A375 (cell line): Measurements from ENCODE around the gene SENP3. TPM values are rescaled to one million over a fixed set of nuclear protein-coding genes. Genes with fewer than 3 reads are reported as not detected.

ENCODE experiments used
- small RNA-seq: library from RNA; depleted of rRNA; stranded (forward); fragments of <200 nt; gene quantifications from one replicate; pipeline ENCODE3, GENCODE V24; 2014
- total RNA-seq: library from RNA; depleted of rRNA; stranded (reverse); fragments of >200 nt; shearing (Covaris generic); gene quantifications from 2 replicates; pipeline ENCODE4 v1.2.3, GENCODE V29; 2014; rRNA removed

Gene SENP3
- total RNA-seq, result 96.6 and 98.8 TPM in 2 replicates

GRCh38 chr17:7561589-7562207 is at the start of gene SENP3:
TSS of gene SENP3 (plus strand) at chr17:7561919. CDS start at chr17:7563077, 1,158 bp downstream.

GRCh38 chr17:7548585-7549400 is 12.9 kb upstream of the SENP3 start, which contains the start of gene TNFSF12:
TSS of gene TNFSF12 (plus strand) at chr17:7549058. CDS start at chr17:7549154, 96 bp downstream.

GRCh38 chr17:7558544-7559319 is 3.0 kb upstream of the SENP3 start, which contains the start of gene TNFSF13:
TSS of gene TNFSF13 (plus strand) at chr17:7558750. CDS start at chr17:7559040, 290 bp downstream.

GRCh38 chr17:7579001-7579833 is 17.5 kb downstream of the SENP3 start, which contains the start of gene CD68:
TSS of gene CD68 (plus strand) at chr17:7579638. CDS start at chr17:7579678, 40 bp downstream.

GRCh38 chr17:7583253-7584109 is 21.8 kb downstream of the SENP3 start, which contains the start of gene MPDU1:
TSS of gene MPDU1 (plus strand) at chr17:7583852. CDS start at chr17:7583863, 11 bp downstream.

GRCh38 chr17:7589891-7590691 is 28.4 kb downstream of the SENP3 start, which contains the start of gene SOX15:
TSS of gene SOX15 (minus strand) at chr17:7590094. CDS start at chr17:7589676, 418 bp downstream.

GRCh38 chr17:7614425-7615264 is 52.9 kb downstream of the SENP3 start, which contains the start of gene FXR2:
TSS of gene FXR2 (minus strand) at chr17:7614897. CDS start at chr17:7614532, 365 bp downstream.

Small RNA genes within 50 kb of the gene (small RNA-seq; reads per million reads assigned to genes)
- gene CD68 (not detected), gene RF00019 (not detected), gene SNORA48 (not detected), gene SNORD10 (not detected)

Other genes with a start within 250 kb of the SENP3 start
- 97.9 and 100 TPM in 2 replicates for gene GPS2, start 246.6 kb upstream of the SENP3 start, total RNA-seq
- gene NEURL4, start 232.6 kb upstream of the SENP3 start, total RNA-seq, result 14.2 and 17.0 TPM in 2 replicates
- 2.5 and 5.1 TPM in 2 replicates for gene ACAP1, start 225.4 kb upstream of the SENP3 start, total RNA-seq
- 5.3 and 7.2 TPM in 2 replicates for gene KCTD11, start 209.8 kb upstream of the SENP3 start, total RNA-seq
- not detected in 2 replicates for gene TMEM95, start 206.8 kb upstream of the SENP3 start, total RNA-seq
- 1.0 and 2.4 TPM in 2 replicates for gene TNK1, start 180.8 kb upstream of the SENP3 start, total RNA-seq
- 32.1 and 34.0 TPM in 2 replicates for gene PLSCR3, start 167.4 kb upstream of the SENP3 start, total RNA-seq
- gene TMEM256, start 157.8 kb upstream of the SENP3 start, total RNA-seq, result 111 and 127 TPM in 2 replicates
- gene NLGN2, start 154.1 kb upstream of the SENP3 start, total RNA-seq, result 9.7 and 10.0 TPM in 2 replicates
- not detected in 2 replicates for gene SPEM1, start 141.6 kb upstream of the SENP3 start, total RNA-seq
- not detected in 2 replicates for gene SPEM2, start 136.3 kb upstream of the SENP3 start, total RNA-seq
- gene SPEM3, start 133.1 kb upstream of the SENP3 start, total RNA-seq, result not detected in 2 replicates
- gene TMEM102, start 126.5 kb upstream of the SENP3 start, total RNA-seq, result 4.0 and 7.8 TPM in 2 replicates
- gene FGF11, start 122.4 kb upstream of the SENP3 start, total RNA-seq, result 0.38 and 0.98 TPM in 2 replicates
- gene CHRNB1, start 116.9 kb upstream of the SENP3 start, total RNA-seq, result 6.1 and 6.9 TPM in 2 replicates
- gene ZBTB4, start 82.3 kb upstream of the SENP3 start, total RNA-seq, result 12.8 and 13.5 TPM in 2 replicates
- not detected in 2 replicates for gene SLC35G6, start 80.5 kb upstream of the SENP3 start, total RNA-seq
- 53.6 and 115 TPM in 2 replicates for gene POLR2A, start 77.6 kb upstream of the SENP3 start, total RNA-seq
- gene TNFSF12, start 12.9 kb upstream of the SENP3 start, total RNA-seq, result 0.45 and 0.66 TPM in 2 replicates
- 0.90 and 1.5 TPM in 2 replicates for gene TNFSF13, start 3.2 kb upstream of the SENP3 start, total RNA-seq
- 29.1 and 38.4 TPM in 2 replicates for gene CD68, start 17.7 kb downstream of the SENP3 start, total RNA-seq
- gene MPDU1, start 21.9 kb downstream of the SENP3 start, total RNA-seq, result 88.3 and 111 TPM in 2 replicates
- 0.60 TPM in 1 of 2 replicates, not detected in the other for gene SOX15, start 28.2 kb downstream of the SENP3 start, total RNA-seq
- gene FXR2, start 53.0 kb downstream of the SENP3 start, total RNA-seq, result 78.4 and 79.8 TPM in 2 replicates
- gene SAT2, start 65.9 kb downstream of the SENP3 start, total RNA-seq, result 36.6 and 36.9 TPM in 2 replicates
- not detected in 2 replicates for gene SHBG, start 68.2 kb downstream of the SENP3 start, total RNA-seq
- gene ATP1B2, start 89.0 kb downstream of the SENP3 start, total RNA-seq, result 0.03 and 0.08 TPM in 2 replicates
- 40.1 and 41.7 TPM in 2 replicates for gene TP53, start 125.6 kb downstream of the SENP3 start, total RNA-seq
- 10.4 and 22.0 TPM in 2 replicates for gene WRAP53, start 126.6 kb downstream of the SENP3 start, total RNA-seq
- gene EFNB3, start 143.3 kb downstream of the SENP3 start, total RNA-seq, result 2.6 and 3.1 TPM in 2 replicates
- 4.2 and 8.5 TPM in 2 replicates for gene DNAH2, start 155.8 kb downstream of the SENP3 start, total RNA-seq